ENCODE data around the gene CNOT1.

GRCh38 chr16:58656899-58657298 lies 27.3 kb upstream of the CNOT1 start:
- no peak for TF ChIP-seq CTCF (IDR thresholded peaks at IDR 0.05; ENCODE audit: low read length)
- no peak for TF ChIP-seq EZH2 (IDR thresholded peaks at IDR 0.05; ENCODE audit: borderline replicate concordance, low read length)

Measured in OCI-LY1 (cell line).